Sigmoid colon (tissue), 7 donors: ENCODE data around the gene ATXN7L2. TPM values are rescaled to one million over a fixed set of nuclear protein-coding genes. Genes with fewer than 3 reads are reported as not detected.

ENCODE experiments used
- DNase-seq: peaks from one replicate; pipeline ENCODE4 v3.0.0-alpha.2; 2019
- H3K27ac ChIP-seq, 4 donors: fragments of 200-600 bp; sonication (generic); one replicate each; pipeline ENCODE4 v1.5.1; 2016 to 2019; ENCODE audit warnings: mild to moderate bottlenecking in 1 of 4
- H3K27me3 ChIP-seq, 3 donors: fragments of 200-600 bp; sonication (generic); one replicate each; pipeline ENCODE4 v1.5.1; 2019; ENCODE audit warnings: mild to moderate bottlenecking in 1 of 3
- H3K36me3 ChIP-seq, 4 donors: fragments of 200-600 bp; sonication (generic); one replicate each; pipeline ENCODE4 v1.5.1; 2016 to 2019
- H3K4me1 ChIP-seq, 4 donors: fragments of 200-600 bp; sonication (generic); one replicate each; pipeline ENCODE4 v1.5.1; 2017 to 2019
- H3K4me3 ChIP-seq, 4 donors: fragments of 200-600 bp; sonication (generic); one replicate each; pipeline ENCODE4 v1.5.1; 2017 to 2019; ENCODE audit warnings: mild to moderate bottlenecking in 2 of 4, moderate library complexity in 1 of 4
- H3K9me3 ChIP-seq, 4 donors: fragments of 200-600 bp in 3 of 4; sonication (generic) in 3 of 4; one replicate each; pipeline versions ENCODE4 v1.5.1 to v1.6.1; 2013 to 2019
- CTCF ChIP-seq, 4 experiments: fragments of 450-650 bp in 3 of 4; fragments of 200-600 bp in 1 of 4; IDR thresholded peaks; one replicate each; pipeline ENCODE4 v1.5.1; 2016 to 2019; ENCODE audit warnings: antibody characterized with exemption in 4 of 4, mild to moderate bottlenecking in 3 of 4, moderate library complexity in 2 of 4
- EP300 ChIP-seq, 4 donors: sonication (generic); formaldehyde crosslinking; IDR thresholded peaks; one replicate each; pipeline ENCODE4 v1.6.1; 2017; ENCODE audit warnings: antibody characterized with exemption in 4 of 4
- POLR2A ChIP-seq, 2 donors: fragments of 450-650 bp; IDR thresholded peaks; one replicate each; pipeline ENCODE4 v1.6.1; 2016; ENCODE audit warnings: antibody characterized with exemption in 2 of 2, mild to moderate bottlenecking in 2 of 2, moderate library complexity in 2 of 2
- POLR2AphosphoS5 ChIP-seq, 4 donors: sonication (generic); formaldehyde crosslinking; IDR thresholded peaks; one replicate each; pipeline ENCODE4 v1.6.1; 2017; ENCODE audit warnings: antibody characterized with exemption in 4 of 4
- WGBS, 2 donors: extraction: QIAGEN DNeasy Blood & Tissue Kit; methylation state at CpG; one replicate each; pipeline ENCODE4 v1.1.7; 2013; 5-methylcytosine and 5-hydroxymethylcytosine counted together
- intact Hi-C: fragments of 100-400 bp; cut with DNase I; formaldehyde crosslinking; loops from one replicate; pipeline ENCODE4 v1.15.1; 2023
- polyA plus RNA-seq, 3 donors: library from polyadenylated mRNA; stranded (reverse); fragments of 200-250 nt; gene quantifications; one replicate each; pipeline ENCODE4 v1.2.3, GENCODE V29; 2013
- total RNA-seq, 4 donors: library from RNA; depleted of rRNA; stranded (reverse); fragments of >200 nt; gene quantifications; one replicate each; pipeline ENCODE4 v1.1.0, GENCODE V29; 2016
- donor health status: healthy with polysubstance abuse.
- donor health status: Bipolar disorder and iron deficiency.
- donor health status: healthy.

ATXN7L2 gene
- total and polyA plus RNA-seq, 7 donors, result 1.8 to 12.2 (median 2.5) TPM

GRCh38 chr1:109474697-109475096 is 9.0 kb upstream of the ATXN7L2 start:
- Histone ChIP-seq H3K9me3 (no peaks in the 10 kb centered on the region), H3K36me3 (peaks cover 0 to 23% (median 0%) of the 10 kb centered on the region in 4 donors), H3K27me3 (no peaks in the 10 kb centered on the region), H3K4me1 (no peaks in the 10 kb centered on the region), H3K4me3 (no peak overlapping the region), H3K27ac (no peak overlapping the region)
- intact Hi-C loops, result no loop called here
- DNase-seq, result no peak
- 80 to 84% methylated on average over 1 of the region's 1 CpG for WGBS, 2 donors
- TF ChIP-seq CTCF (IDR thresholded peaks at IDR 0.05) (no peak), EP300 (IDR thresholded peaks at IDR 0.05) (no peak), POLR2A (IDR thresholded peaks at IDR 0.05) (no peak), POLR2AphosphoS5 (IDR thresholded peaks at IDR 0.05) (no peak)

DNA sequence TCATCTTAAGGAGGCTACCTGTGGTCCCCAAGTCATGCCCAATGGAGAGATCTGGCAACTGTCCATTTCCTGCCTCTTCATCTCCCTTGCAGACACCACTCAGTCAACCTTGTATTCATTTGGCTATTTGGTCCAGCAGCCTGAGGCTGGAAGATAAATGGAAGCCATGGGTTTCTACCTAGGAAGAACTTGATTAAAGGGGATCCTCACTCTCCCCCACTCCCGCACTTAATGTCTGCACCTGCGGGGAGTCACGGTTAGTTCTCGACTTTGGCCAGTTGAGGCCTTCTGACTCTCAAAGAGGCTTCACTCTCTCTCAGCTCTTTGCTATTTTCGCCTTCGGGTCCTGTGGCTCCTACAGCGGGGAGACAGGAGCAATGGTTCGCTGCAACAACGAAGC is 8.4 kb upstream of the ATXN7L2 start:
- intact Hi-C loops, result no loop called here
- 86% methylated on average over 9 of the region's 9 CpGs for whole genome bisulfite sequencing, 2 donors
- TF ChIP-seq EP300 (IDR thresholded peaks at IDR 0.05) (no peak), POLR2AphosphoS5 (IDR thresholded peaks at IDR 0.05) (no peak), CTCF (IDR thresholded peaks at IDR 0.05) (no peak), POLR2A (IDR thresholded peaks at IDR 0.05) (no peak)
- Histone ChIP-seq H3K9me3 (no peaks in the 10 kb centered on the region), H3K4me3 (no peak overlapping the region), H3K27ac (no peak overlapping the region), H3K36me3 (peaks cover 0 to 29% (median 0%) of the 10 kb centered on the region in 4 donors), H3K4me1 (no peaks in the 10 kb centered on the region), H3K27me3 (no peaks in the 10 kb centered on the region)
- DNase-seq, result no peak

- no peak overlapping the region for H3K4me3 ChIP-seq
- peaks cover 0 to 30% (median 0%) of the 10 kb centered on the region in 4 donors for H3K36me3 ChIP-seq
- no peak for TF ChIP-seq EP300 (IDR thresholded peaks at IDR 0.05)
- no peak for TF ChIP-seq POLR2A (IDR thresholded peaks at IDR 0.05)
- TF ChIP-seq POLR2AphosphoS5 (IDR thresholded peaks at IDR 0.05), result no peak
- TF ChIP-seq CTCF (IDR thresholded peaks at IDR 0.05), result no peak
- intact Hi-C loops, result no loop called here
- DNase-seq, result no peak
- H3K27me3 ChIP-seq, result no peaks in the 10 kb centered on the region
- no peaks in the 10 kb centered on the region for H3K4me1 ChIP-seq
- WGBS, 2 donors, result 90 to 91% methylated on average over 8 of the region's 8 CpGs
- no peak overlapping the region for H3K27ac ChIP-seq
- H3K9me3 ChIP-seq, result no peaks in the 10 kb centered on the region
Measured at GRCh38 chr1:109476825-109477224, 6.9 kb upstream of the ATXN7L2 start.

- TF ChIP-seq POLR2A (IDR thresholded peaks at IDR 0.05) (no peak), CTCF (IDR thresholded peaks at IDR 0.05) (no peak), EP300 (IDR thresholded peaks at IDR 0.05) (no peak), POLR2AphosphoS5 (IDR thresholded peaks at IDR 0.05) (no peak)
- no peak for DNase-seq
- no peaks in the 10 kb centered on the region for H3K9me3 ChIP-seq
- H3K4me3 ChIP-seq, result no peak overlapping the region
- peaks cover 0 to 3% (median 1%) of the 10 kb centered on the region in 4 donors for H3K4me1 ChIP-seq
- intact Hi-C loops, result no loop called here
- H3K27ac ChIP-seq, result no peak overlapping the region
- H3K36me3 ChIP-seq, result peaks cover 0 to 30% (median 0%) of the 10 kb centered on the region in 4 donors
- WGBS, 2 donors, result 65 to 69% methylated on average over 6 of the region's 6 CpGs
- H3K27me3 ChIP-seq, result no peaks in the 10 kb centered on the region
Measured at GRCh38 chr1:109477821-109478220, 5.9 kb upstream of the ATXN7L2 start.

DNA sequence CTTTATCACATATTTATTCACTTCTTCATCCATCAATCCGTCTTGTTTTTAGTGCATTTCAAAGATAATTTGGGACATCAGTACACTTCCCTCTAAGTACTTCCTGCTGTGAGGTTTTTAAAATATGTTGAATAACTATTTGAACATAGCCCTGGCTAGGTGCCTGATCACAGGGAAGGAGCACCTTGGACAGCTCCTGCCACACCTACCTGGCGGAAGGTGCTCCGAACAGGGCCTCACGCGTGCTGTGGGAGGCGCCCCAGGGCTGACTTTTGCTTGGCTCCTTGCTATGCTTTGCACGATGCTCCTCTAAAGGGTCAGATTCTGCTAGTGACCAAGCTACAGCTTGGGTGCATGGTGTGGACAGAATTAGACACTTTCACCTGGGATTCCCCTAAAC is 4.9 kb upstream of the ATXN7L2 start:
- no peak for TF ChIP-seq POLR2A (IDR thresholded peaks at IDR 0.05)
- peaks cover 0 to 10% (median 7%) of the 10 kb centered on the region in 4 donors for H3K4me1 ChIP-seq
- intact Hi-C loops, result no loop called here
- H3K4me3 ChIP-seq, result no peak overlapping the region
- 5 to 12% methylated on average over 7 of the region's 7 CpGs for WGBS, 2 donors
- peaks cover 0 to 30% (median 0%) of the 10 kb centered on the region in 4 donors for H3K36me3 ChIP-seq
- H3K9me3 ChIP-seq, result no peaks in the 10 kb centered on the region
- H3K27ac ChIP-seq, result no peak overlapping the region
- H3K27me3 ChIP-seq, result no peaks in the 10 kb centered on the region
- DNase-seq, result no peak
